Suprapubic skin (tissue), 4 donors: ENCODE measurements around the gene DEPDC1B.

Source experiments
- POLR2A ChIP-seq, 2 donors: fragments of 450-650 bp; IDR thresholded peaks; one replicate each; pipeline ENCODE4 v1.6.1; 2017; ENCODE audit warnings: antibody characterized with exemption in 2 of 2, mild to moderate bottlenecking in 2 of 2, moderate library complexity in 2 of 2
- POLR2AphosphoS5 ChIP-seq, 3 donors: sonication (generic); formaldehyde crosslinking; IDR thresholded peaks; one replicate each; pipeline ENCODE4 v1.6.1; 2017; ENCODE audit warnings: antibody characterized with exemption in 3 of 3

GRCh38 chr5:60668686-60669304 is 31.2 kb downstream of the DEPDC1B start:
- TF ChIP-seq POLR2AphosphoS5 (IDR thresholded peaks at IDR 0.05) (no peak), POLR2A (IDR thresholded peaks at IDR 0.05) (no peak)
